Hindlimb muscle (tissue), 1 donor: ENCODE data around the gene CD163. TPM values are rescaled to one million over a fixed set of nuclear protein-coding genes. Genes with fewer than 3 reads are reported as not detected.
"Not testable (repeated sequence)": the region's sequence is repeated elsewhere in the genome, so short reads cannot be mapped to it uniquely, and the experiment has no call there.

Source experiments
- DNase-seq: peaks from one replicate; pipeline ENCODE4 v3.0.0-alpha.2; 2013
- polyA plus RNA-seq: library from polyadenylated mRNA; unstranded; fragments of 120-200 nt; gene quantifications from one replicate; pipeline ENCODE4 v1.2.1, GENCODE V29; 2013; ENCODE audit not compliant: insufficient read length

CD163 gene
- polyA plus RNA-seq, 1 donor, result 25.1 TPM

- DNase-seq, result no peak
Measured at GRCh38 chr12:7448099-7448498, 55.5 kb downstream of the CD163 start.

GRCh38 chr12:7444537-7444936 lies 59.0 kb downstream of the CD163 start:
- DNase-seq, result no peak

GRCh38 chr12:7444076-7444475 lies 59.5 kb downstream of the CD163 start, which contains the start of gene CD163L1:
Gene CD163L1, minus strand, starts transcription at chr12:7444153. Its CDS starts 26 bp downstream, at chr12:7444127.
- DNase-seq, result no peak

GRCh38 chr12:7441216-7441615 lies 62.4 kb downstream of the CD163 start:
- DNase-seq, result no peak

- DNase-seq, result peak; percentile 27
Measured at GRCh38 chr12:7439579-7440505, 63.7 kb downstream of the CD163 start.

- DNase-seq, result not testable (repeated sequence)
Measured at GRCh38 chr12:7438291-7438995, 65.1 kb downstream of the CD163 start.

- not testable (repeated sequence) for DNase-seq
Measured at GRCh38 chr12:7437494-7437893, 66.1 kb downstream of the CD163 start.

GRCh38 chr12:7434670-7435069 lies 68.9 kb downstream of the CD163 start:
- no peak for DNase-seq

GRCh38 chr12:7433276-7433822 lies 70.2 kb downstream of the CD163 start:
- DNase-seq, result no peak

- no peak for DNase-seq
Measured at GRCh38 chr12:7431993-7432685, 71.4 kb downstream of the CD163 start.

Other genes with a start within 250 kb of the CD163 start
- not detected for gene ACSM4, start 199.7 kb downstream of the CD163 start, polyA plus RNA-seq
- gene CD163L1, start 59.6 kb downstream of the CD163 start, polyA plus RNA-seq, result 5.5 TPM
- not detected for gene APOBEC1, start 162.1 kb upstream of the CD163 start, polyA plus RNA-seq
- gene GDF3, start 192.0 kb upstream of the CD163 start, polyA plus RNA-seq, result not detected
- not detected for gene DPPA3, start 207.7 kb upstream of the CD163 start, polyA plus RNA-seq
- gene CLEC4C, start 243.6 kb upstream of the CD163 start, polyA plus RNA-seq, result not detected